ENCODE data around the gene PTOV1.

DNA sequence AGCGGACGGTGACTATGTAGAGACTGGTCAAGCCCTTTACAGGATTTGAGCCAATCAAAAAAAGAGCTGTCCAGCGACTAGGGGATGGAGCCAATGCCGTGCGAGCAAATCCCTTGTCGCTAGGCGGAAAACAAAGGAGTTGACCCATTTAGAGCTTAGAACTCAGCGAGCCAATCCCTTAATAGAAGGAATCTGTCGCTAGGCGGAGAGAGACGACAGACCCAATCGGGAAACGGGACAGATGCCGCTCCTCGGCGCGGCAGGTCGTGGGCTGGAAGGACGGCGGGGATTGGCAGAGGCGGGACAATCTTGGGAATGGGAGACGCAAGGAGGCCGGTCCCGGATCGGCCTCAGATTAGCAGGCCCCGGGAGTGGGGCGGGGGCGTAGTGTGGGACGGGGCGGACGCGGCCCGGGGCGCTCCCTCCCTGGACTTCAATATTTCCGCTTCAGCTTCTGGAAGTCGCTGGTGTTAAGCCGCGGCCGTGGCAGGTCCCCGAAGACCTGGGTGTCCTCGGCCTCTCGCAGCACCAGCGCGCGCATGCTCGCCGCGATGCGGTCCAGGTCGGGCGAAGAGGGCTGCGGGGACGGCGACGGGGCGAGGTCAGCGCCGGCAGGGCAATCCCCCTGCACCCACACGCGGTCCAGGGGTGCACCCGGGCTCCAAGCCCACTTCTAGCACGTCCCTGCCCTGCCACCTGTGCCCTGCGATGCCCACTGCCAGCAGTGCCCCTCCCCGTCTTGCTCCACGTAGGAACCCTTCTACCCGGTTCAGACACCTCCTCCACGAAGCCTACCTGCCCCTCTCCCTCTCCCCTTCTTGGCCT is 18.7 kb downstream of the PTOV1 start:
- peak in 2 of 4 donors; percentile 87 to 89 for TF ChIP-seq POLR2A (IDR thresholded peaks at IDR 0.05)
- TF ChIP-seq EP300 (IDR thresholded peaks at IDR 0.05) = no peak
- TF ChIP-seq, protein P1, sequence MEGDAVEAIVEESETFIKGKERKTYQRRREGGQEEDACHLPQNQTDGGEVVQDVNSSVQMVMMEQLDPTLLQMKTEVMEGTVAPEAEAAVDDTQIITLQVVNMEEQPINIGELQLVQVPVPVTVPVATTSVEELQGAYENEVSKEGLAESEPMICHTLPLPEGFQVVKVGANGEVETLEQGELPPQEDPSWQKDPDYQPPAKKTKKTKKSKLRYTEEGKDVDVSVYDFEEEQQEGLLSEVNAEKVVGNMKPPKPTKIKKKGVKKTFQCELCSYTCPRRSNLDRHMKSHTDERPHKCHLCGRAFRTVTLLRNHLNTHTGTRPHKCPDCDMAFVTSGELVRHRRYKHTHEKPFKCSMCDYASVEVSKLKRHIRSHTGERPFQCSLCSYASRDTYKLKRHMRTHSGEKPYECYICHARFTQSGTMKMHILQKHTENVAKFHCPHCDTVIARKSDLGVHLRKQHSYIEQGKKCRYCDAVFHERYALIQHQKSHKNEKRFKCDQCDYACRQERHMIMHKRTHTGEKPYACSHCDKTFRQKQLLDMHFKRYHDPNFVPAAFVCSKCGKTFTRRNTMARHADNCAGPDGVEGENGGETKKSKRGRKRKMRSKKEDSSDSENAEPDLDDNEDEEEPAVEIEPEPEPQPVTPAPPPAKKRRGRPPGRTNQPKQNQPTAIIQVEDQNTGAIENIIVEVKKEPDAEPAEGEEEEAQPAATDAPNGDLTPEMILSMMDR (IDR thresholded peaks at IDR 0.05) = peak in 2 of 6 experiments; percentile 25 to 33
